ENCODE measurements around the gene HDAC9.

HDAC9 gene

GRCh38 chr7:18936265-18936664, 440.7 kb downstream of the HDAC9 start:
- H3K9ac ChIP-seq (ENCODE audit: low read length): no peak overlapping the region
- H3K4me3 ChIP-seq (ENCODE audit: low read length): no peak overlapping the region
- no peaks in the 10 kb centered on the region for H3K4me1 ChIP-seq (ENCODE audit: low read length)
- H3K79me2 ChIP-seq (ENCODE audit: low read length): no peaks in the 10 kb centered on the region
- H3K9me3 ChIP-seq (ENCODE audit: insufficient read depth, low read length): no peaks in the 10 kb centered on the region
- no peak overlapping the region for H2AFZ ChIP-seq (ENCODE audit: low read depth, low read length)
- no peaks in the 10 kb centered on the region for H4K20me1 ChIP-seq (ENCODE audit: insufficient read depth, low read length)
- no peak overlapping the region for H3K27ac ChIP-seq (ENCODE audit: low read length)
- H3K27me3 ChIP-seq (ENCODE audit: low read depth, low read length): no peaks in the 10 kb centered on the region
- no peaks in the 10 kb centered on the region for H3K36me3 ChIP-seq (replicated peaks; ENCODE audit: low read depth, low read length)
- TF ChIP-seq CTCF (IDR thresholded peaks at IDR 0.05; ENCODE audit: low read depth, low read length): no peak
- TF ChIP-seq EZH2phosphoT487 (IDR thresholded peaks at IDR 0.05; ENCODE audit: low read depth): no peak
- H3K4me2 ChIP-seq (ENCODE audit: low read length): no peak overlapping the region

GRCh38 chr7:18939771-18940592, 444.4 kb downstream of the HDAC9 start:
- H3K9me3 ChIP-seq (ENCODE audit: insufficient read depth, low read length): no peaks in the 10 kb centered on the region
- TF ChIP-seq CTCF (IDR thresholded peaks at IDR 0.05; ENCODE audit: low read depth, low read length): no peak
- no peak for TF ChIP-seq EZH2phosphoT487 (IDR thresholded peaks at IDR 0.05; ENCODE audit: low read depth)
- H3K9ac ChIP-seq (ENCODE audit: low read length): no peak overlapping the region
- no peak overlapping the region for H3K4me3 ChIP-seq (ENCODE audit: low read length)
- H2AFZ ChIP-seq (ENCODE audit: low read depth, low read length): no peak overlapping the region
- no peak overlapping the region for H3K27ac ChIP-seq (ENCODE audit: low read length)
- H4K20me1 ChIP-seq (ENCODE audit: insufficient read depth, low read length): no peaks in the 10 kb centered on the region
- H3K36me3 ChIP-seq (replicated peaks; ENCODE audit: low read depth, low read length): no peaks in the 10 kb centered on the region
- H3K4me2 ChIP-seq (ENCODE audit: low read length): no peak overlapping the region
- no peaks in the 10 kb centered on the region for H3K79me2 ChIP-seq (ENCODE audit: low read length)
- H3K4me1 ChIP-seq (ENCODE audit: low read length): no peaks in the 10 kb centered on the region
- no peaks in the 10 kb centered on the region for H3K27me3 ChIP-seq (ENCODE audit: low read depth, low read length)

DNA sequence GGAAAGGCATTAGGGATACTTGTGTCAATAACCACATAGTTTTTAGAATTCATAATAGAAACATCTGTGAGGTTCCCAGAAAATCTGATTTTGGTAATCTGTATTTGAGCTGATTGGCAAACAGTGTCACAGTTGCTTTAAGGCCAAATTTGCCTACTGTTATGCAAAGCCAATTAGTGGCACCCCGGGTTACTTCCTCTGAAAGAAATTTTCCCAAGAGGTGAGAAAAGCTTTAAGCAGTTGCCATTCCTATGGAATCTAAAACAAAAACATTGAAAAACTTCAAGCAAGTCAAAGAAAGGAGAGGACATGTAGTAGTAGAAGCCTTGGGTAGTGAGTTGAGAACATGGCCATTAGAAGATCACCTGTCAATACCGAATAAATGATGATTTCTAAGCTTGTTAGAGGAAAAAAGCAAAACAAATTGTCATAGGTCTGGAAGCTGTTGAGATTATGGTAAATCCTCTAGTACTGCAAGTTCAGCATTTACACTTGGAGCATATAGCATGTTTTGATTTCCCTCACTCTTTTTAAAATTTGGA, 445.1 kb downstream of the HDAC9 start:
- H3K79me2 ChIP-seq (ENCODE audit: low read length): no peaks in the 10 kb centered on the region
- H3K4me2 ChIP-seq (ENCODE audit: low read length): no peak overlapping the region
- no peak overlapping the region for H3K9ac ChIP-seq (ENCODE audit: low read length)
- H3K9me3 ChIP-seq (ENCODE audit: insufficient read depth, low read length): no peaks in the 10 kb centered on the region
- no peaks in the 10 kb centered on the region for H3K36me3 ChIP-seq (replicated peaks; ENCODE audit: low read depth, low read length)
- no peaks in the 10 kb centered on the region for H4K20me1 ChIP-seq (ENCODE audit: insufficient read depth, low read length)
- H3K4me3 ChIP-seq (ENCODE audit: low read length): no peak overlapping the region
- H3K4me1 ChIP-seq (ENCODE audit: low read length): no peaks in the 10 kb centered on the region
- no peak overlapping the region for H3K27ac ChIP-seq (ENCODE audit: low read length)
- H3K27me3 ChIP-seq (ENCODE audit: low read depth, low read length): no peaks in the 10 kb centered on the region
- no peak overlapping the region for H2AFZ ChIP-seq (ENCODE audit: low read depth, low read length)
- TF ChIP-seq CTCF (IDR thresholded peaks at IDR 0.05; ENCODE audit: low read depth, low read length) (no peak), EZH2phosphoT487 (IDR thresholded peaks at IDR 0.05; ENCODE audit: low read depth) (no peak)

DNA sequence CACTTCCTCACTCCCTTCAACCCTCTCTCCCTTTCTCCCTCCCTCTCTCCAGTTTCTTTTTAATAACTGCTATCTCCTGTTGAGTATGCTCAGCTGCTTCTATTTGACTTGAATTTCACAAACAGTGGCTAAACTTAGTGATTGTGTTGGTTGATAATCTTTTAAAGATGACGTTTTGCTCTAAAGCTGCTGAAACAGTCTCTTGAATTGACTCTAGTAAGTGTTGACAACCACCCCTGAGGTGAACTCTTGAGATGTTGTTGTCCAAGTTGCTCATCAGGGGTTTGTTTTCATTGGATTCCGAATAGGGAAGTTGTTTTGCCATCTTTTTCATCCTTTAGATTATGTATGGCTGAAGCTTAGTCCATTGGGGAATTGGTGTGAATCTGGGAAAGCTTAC, 445.7 kb downstream of the HDAC9 start:
- Histone ChIP-seq H3K9ac (ENCODE audit: low read length) (no peak overlapping the region), H3K4me2 (ENCODE audit: low read length) (no peak overlapping the region), H2AFZ (ENCODE audit: low read depth, low read length) (no peak overlapping the region), H3K27me3 (ENCODE audit: low read depth, low read length) (no peaks in the 10 kb centered on the region), H4K20me1 (ENCODE audit: insufficient read depth, low read length) (no peaks in the 10 kb centered on the region), H3K9me3 (ENCODE audit: insufficient read depth, low read length) (no peaks in the 10 kb centered on the region), H3K36me3 (replicated peaks; ENCODE audit: low read depth, low read length) (no peaks in the 10 kb centered on the region), H3K4me1 (ENCODE audit: low read length) (no peaks in the 10 kb centered on the region), H3K4me3 (ENCODE audit: low read length) (no peak overlapping the region), H3K27ac (ENCODE audit: low read length) (no peak overlapping the region), H3K79me2 (ENCODE audit: low read length) (no peaks in the 10 kb centered on the region)
- TF ChIP-seq EZH2phosphoT487 (IDR thresholded peaks at IDR 0.05; ENCODE audit: low read depth) (no peak), CTCF (IDR thresholded peaks at IDR 0.05; ENCODE audit: low read depth, low read length) (no peak)

Data from OCI-LY3 (cell line).